HFF-Myc (cell line): ENCODE measurements around the gene TBC1D17.
A peak's percentile ranks its signal among the peaks of the same experiment; 100 is the strongest.

ENCODE experiments used
- DNase-seq: peaks from one replicate; pipeline ENCODE4 v3.0.0-alpha.2; 2011; ENCODE audit warnings: low read depth; ENCODE audit errors: extremely low read depth
- H3K4me3 ChIP-seq: replicated peaks from 2 replicates; pipeline ENCODE4 v1.5.1; 2011; ENCODE audit warnings: low read depth, mild to moderate bottlenecking, control low read depth, low read length
- CTCF ChIP-seq: IDR thresholded peaks from 2 replicates; pipeline ENCODE4 v1.5.1; 2012; ENCODE audit warnings: mild to moderate bottlenecking, low read depth, low read length, control low read depth; ENCODE audit errors: missing control alignments

TBC1D17 gene

DNA sequence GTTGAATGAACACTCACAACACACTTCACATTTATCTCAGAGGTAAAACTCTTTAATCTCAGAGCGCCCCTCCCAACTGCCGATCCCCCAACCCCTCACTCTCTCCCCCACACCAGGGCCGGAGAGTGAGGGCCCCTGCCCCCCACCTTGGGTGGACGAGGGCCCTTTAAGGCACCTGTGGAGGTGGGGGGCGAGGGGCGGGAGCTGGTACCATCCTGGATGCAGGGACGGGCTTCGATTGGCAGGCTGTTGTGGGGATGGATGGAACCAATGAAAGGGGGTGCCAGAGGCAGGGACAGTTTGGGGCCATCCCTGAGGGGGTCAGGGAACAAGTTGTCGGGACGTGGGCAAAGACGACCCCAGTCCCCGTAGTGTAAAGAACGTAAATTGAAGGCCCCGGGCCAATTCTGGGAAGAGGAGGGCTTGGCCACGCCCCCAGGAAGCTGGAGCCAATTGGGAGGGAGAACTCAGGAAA is 8.5 kb upstream of the TBC1D17 start:
- no peak for DNase-seq
- H3K4me3 ChIP-seq = peak overlapping the region; percentile 26; the same call in 1 of the 2 replicates
- TF ChIP-seq CTCF = no peak

GRCh38 chr19:49869484-49870308 is 7.8 kb upstream of the TBC1D17 start:
- DNase-seq = peak; percentile 100
- H3K4me3 ChIP-seq = peak overlapping the region; percentile 42
- no peak for TF ChIP-seq CTCF

- DNase-seq = no peak
- TF ChIP-seq CTCF = no peak
- peak overlapping the region; percentile 42 for H3K4me3 ChIP-seq
Measured at GRCh38 chr19:49870309-49870901, 7.1 kb upstream of the TBC1D17 start.

- no peak overlapping the region for H3K4me3 ChIP-seq
- DNase-seq = no peak
- TF ChIP-seq CTCF = no peak
Measured at GRCh38 chr19:49871349-49871985, 6.0 kb upstream of the TBC1D17 start.

DNA sequence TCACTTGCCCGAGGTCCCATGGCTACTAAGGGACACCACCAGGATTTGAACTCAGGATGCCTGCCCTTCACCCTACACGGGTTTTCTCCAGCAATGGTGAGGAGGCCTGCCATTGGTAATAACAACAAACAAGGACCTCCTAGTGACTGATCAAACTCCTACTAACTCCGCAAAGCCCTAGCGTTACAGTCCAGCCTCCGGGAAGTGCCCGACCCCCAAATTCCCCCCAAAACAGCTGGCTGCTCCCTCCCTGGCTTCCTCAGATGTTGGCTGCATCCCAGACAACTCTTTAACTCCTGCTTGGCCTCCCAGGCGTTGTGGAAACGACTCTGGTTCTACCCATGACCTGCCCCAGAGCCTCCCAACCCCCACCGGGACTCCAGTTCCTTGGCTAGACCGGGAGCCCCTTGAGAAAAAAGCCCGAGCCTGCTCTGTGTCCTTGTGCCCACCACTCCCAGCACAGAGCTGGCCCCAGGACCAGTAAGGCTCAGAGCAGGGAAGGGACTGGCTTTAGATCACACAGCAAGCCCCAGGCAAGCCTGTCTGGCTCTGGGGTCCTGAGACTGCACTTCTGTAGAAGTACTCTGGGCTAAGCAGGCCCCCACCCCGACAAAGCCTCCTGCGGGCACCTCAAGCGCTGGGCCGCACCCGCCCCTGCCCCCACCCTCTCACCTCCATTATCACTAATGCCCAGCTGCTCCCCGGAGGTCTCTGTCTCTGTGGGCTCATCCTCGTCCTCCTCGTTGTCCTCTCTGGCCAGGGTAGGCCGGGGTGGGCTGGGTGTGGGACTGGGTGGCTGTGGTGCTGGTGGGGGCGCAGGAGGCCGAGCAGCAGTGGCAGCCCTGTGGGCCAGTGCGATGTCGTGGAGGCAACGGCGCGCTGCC is 5.0 kb upstream of the TBC1D17 start:
- H3K4me3 ChIP-seq = no peak overlapping the region
- no peak for DNase-seq
- TF ChIP-seq CTCF = no peak

DNA sequence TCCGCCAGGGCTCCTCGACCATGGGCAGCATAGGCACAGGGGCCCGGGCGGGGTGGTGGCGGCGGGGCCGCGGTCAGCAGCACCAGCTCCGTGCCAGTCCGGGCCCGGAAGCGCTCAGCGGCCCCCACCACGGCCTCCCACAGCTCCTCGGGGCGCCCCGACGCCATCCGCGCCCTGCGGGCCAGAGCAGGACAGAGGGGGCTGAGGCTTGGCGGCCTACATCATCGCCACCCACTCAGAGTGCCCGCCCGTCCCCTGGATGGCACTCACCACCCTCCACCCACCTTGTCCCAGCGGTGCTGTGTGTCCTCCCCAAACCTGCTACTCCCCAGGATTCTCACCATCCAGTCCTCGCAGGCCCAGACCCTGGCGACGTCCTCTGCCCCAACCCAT is 4.4 kb upstream of the TBC1D17 start:
- H3K4me3 ChIP-seq = no peak overlapping the region
- TF ChIP-seq CTCF = no peak
- no peak for DNase-seq
